ENCODE data around the gene CD19. TPM values are rescaled to one million over a fixed set of nuclear protein-coding genes. Genes with fewer than 3 reads are reported as not detected.
"Not testable (repeated sequence)": the region's sequence is repeated elsewhere in the genome, so short reads cannot be mapped to it uniquely, and the experiment has no call there.

The CD19 gene
- 1 to 10 TPM in 1 of 2 donors, not detected in 1; 1.7 TPM for total RNA-seq

- H3K36me3 Mint-ChIP-seq: no peaks in the 10 kb centered on the region
- no peaks in the 10 kb centered on the region for H3K9me3 Mint-ChIP-seq
- peak within 1 kb of the TSS; percentile 54 for H3K4me3 Mint-ChIP-seq
- DNase-seq (ENCODE audit: low spot score) (no peak), ATAC-seq (no peak)
- H3K4me1 Mint-ChIP-seq (ENCODE audit: low read depth in 2 of 2): peaks cover 25 to 32% of the 10 kb centered on the region in 2 donors
- H3K27ac Mint-ChIP-seq: peak within 1 kb of the TSS; percentile 89 to 95
- H3K27me3 Mint-ChIP-seq: no peaks in the 10 kb centered on the region
Observed at GRCh38 chr16:28931801-28932225, at the start of gene CD19. TSS of gene CD19 (plus strand) at chr16:28931971. CDS start at chr16:28932001, 30 bp downstream.

DNA sequence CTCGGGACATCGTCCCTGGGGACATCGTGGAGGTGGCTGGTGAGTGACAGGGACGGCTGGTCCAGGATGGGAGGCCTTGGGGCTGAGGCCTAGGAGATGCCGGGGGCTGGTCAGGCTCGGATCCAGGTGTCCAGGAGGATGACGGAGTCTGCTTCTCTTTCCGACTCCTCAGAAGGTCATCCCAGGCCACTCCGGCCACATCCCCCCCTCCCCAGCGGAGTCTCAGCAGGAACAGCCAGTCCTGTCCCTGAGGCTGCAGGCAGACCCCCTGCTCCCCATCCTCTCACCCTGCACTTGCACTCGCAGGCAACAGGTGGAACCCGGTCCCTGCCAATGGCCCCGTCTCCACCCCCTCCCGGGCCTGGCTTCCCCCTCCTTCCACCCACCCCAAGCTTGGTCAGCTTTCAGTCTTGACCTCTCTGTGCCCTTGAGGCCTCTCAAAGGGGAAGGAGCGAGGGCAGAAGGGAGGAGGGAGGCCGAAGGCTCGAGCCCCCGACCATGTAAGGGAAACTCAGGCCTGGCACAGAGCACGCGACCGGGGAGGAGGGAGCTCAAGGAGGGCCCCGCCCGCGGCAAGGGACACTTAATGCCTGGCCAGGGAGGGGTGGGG is 49.1 kb upstream of the CD19 start:
- Mint-ChIP-seq H3K36me3 (peaks cover 4% of the 10 kb centered on the region), H3K9me3 (no peaks in the 10 kb centered on the region), H3K4me3 (no peak overlapping the region), H3K4me1 (ENCODE audit: low read depth in 2 of 2) (peaks cover 16 to 27% of the 10 kb centered on the region in 2 donors), H3K27ac (no peak overlapping the region), H3K27me3 (peaks cover 5 to 7% of the 10 kb centered on the region in 2 donors)
- no peak for DNase-seq (ENCODE audit: low spot score)
- no peak for ATAC-seq

- Mint-ChIP-seq H3K27me3 (peaks cover 5 to 7% of the 10 kb centered on the region in 2 donors), H3K4me1 (ENCODE audit: low read depth in 2 of 2) (peaks cover 13 to 21% of the 10 kb centered on the region in 2 donors), H3K9me3 (no peaks in the 10 kb centered on the region), H3K36me3 (peaks cover 4% of the 10 kb centered on the region), H3K4me3 (no peak overlapping the region), H3K27ac (no peak overlapping the region)
- ATAC-seq: no peak
- no peak for DNase-seq (ENCODE audit: low spot score)
Observed at GRCh38 chr16:28883221-28883996, 48.4 kb upstream of the CD19 start.

DNA sequence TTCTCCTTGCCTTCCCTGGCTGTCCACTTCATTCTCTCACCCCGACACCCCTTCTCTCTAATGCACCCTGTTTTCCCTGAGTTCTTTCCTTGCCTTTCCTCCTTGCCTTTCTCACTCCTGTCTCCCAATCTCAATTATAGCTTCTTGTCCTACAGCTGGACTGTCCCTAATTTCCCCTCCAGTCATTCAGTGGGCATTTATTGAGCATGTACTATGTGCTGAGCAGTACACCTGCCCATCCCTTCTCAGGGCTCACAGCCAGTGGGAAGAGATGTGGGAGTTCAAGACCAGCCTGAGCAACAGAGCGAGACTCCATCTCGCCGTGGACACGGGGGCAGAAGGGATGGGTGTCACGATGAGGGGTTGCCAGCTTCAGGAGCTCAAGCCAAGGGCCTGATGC is 47.7 kb upstream of the CD19 start:
- peaks cover 4% of the 10 kb centered on the region for H3K36me3 Mint-ChIP-seq
- H3K4me1 Mint-ChIP-seq (ENCODE audit: low read depth in 2 of 2): peaks cover 13 to 14% of the 10 kb centered on the region in 2 donors
- peaks cover 5 to 7% of the 10 kb centered on the region in 2 donors for H3K27me3 Mint-ChIP-seq
- no peak overlapping the region for H3K4me3 Mint-ChIP-seq
- no peaks in the 10 kb centered on the region for H3K9me3 Mint-ChIP-seq
- ATAC-seq (no peak), DNase-seq (ENCODE audit: low spot score) (no peak)
- no peak overlapping the region for H3K27ac Mint-ChIP-seq

GRCh38 chr16:28886945-28887344 is 44.8 kb upstream of the CD19 start:
- Mint-ChIP-seq H3K4me3 (no peak overlapping the region), H3K9me3 (no peaks in the 10 kb centered on the region), H3K27me3 (no peaks in the 10 kb centered on the region), H3K4me1 (ENCODE audit: low read depth in 2 of 2) (peaks cover 2 to 3% of the 10 kb centered on the region in 2 donors), H3K27ac (no peak overlapping the region), H3K36me3 (no peaks in the 10 kb centered on the region)
- ATAC-seq (no peak), DNase-seq (ENCODE audit: low spot score) (no peak)

DNA sequence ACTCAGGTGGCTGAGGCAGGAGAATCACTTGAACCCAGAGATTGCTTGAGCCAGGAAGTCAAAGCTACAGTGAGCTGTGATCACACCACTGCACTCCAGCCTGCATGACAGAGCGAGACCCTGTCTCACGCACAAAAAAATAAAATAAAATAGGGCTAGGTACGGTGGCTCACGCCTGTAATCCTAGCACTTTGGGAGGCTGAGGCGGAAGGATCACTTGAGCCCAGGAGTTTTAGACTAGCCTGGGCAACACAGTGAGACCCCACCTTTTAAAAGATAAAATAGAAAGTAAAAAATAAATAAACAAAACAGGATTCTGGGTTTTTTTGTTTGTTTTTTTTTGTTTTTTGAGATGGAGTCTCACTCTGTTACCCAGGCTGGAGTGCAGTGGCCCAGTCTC is 41.4 kb upstream of the CD19 start:
- not testable (repeated sequence) for H3K36me3 Mint-ChIP-seq; H3K4me3 Mint-ChIP-seq; ATAC-seq; H3K27ac Mint-ChIP-seq; H3K27me3 Mint-ChIP-seq; DNase-seq (ENCODE audit: low spot score); H3K9me3 Mint-ChIP-seq
- H3K4me1 Mint-ChIP-seq (ENCODE audit: low read depth in 2 of 2): peaks cover 15 to 17% of the 10 kb centered on the region in 2 donors

GRCh38 chr16:28891964-28892890 is 39.5 kb upstream of the CD19 start:
- Mint-ChIP-seq H3K4me3 (peak overlapping the region; percentile 34), H3K4me1 (ENCODE audit: low read depth in 2 of 2) (peaks cover 15 to 17% of the 10 kb centered on the region in 2 donors), H3K36me3 (no peaks in the 10 kb centered on the region), H3K9me3 (no peaks in the 10 kb centered on the region), H3K27me3 (no peaks in the 10 kb centered on the region), H3K27ac (peak overlapping the region; percentile 71 to 83)
- DNase-seq (ENCODE audit: low spot score): no peak
- ATAC-seq: peak; percentile 58 to 65

DNA sequence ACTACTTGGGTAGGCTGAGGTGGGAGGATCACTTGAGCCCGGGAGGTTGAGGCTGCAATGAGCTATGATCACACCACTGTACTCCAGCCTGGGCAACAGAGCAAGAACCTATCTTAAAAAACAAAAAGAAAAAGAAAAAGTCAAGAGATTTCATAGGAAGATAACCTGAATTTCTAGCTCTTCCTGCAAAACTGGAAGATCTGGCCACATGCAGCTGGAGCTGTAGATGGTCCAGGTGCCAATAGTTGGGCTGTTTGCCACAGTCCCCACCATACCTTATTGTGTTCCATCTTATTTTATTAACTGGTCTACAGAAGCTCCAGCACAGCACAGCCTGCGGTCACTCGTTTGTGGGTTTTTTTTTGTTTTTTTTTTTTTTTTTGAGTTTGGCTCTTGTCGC is 38.5 kb upstream of the CD19 start:
- no peak overlapping the region for H3K4me3 Mint-ChIP-seq
- H3K27me3 Mint-ChIP-seq: no peaks in the 10 kb centered on the region
- no peak for ATAC-seq
- peak overlapping the region; percentile 71 to 83 for H3K27ac Mint-ChIP-seq
- no peaks in the 10 kb centered on the region for H3K9me3 Mint-ChIP-seq
- no peak for DNase-seq (ENCODE audit: low spot score)
- H3K36me3 Mint-ChIP-seq: no peaks in the 10 kb centered on the region
- peaks cover 15 to 17% of the 10 kb centered on the region in 2 donors for H3K4me1 Mint-ChIP-seq (ENCODE audit: low read depth in 2 of 2)

DNA sequence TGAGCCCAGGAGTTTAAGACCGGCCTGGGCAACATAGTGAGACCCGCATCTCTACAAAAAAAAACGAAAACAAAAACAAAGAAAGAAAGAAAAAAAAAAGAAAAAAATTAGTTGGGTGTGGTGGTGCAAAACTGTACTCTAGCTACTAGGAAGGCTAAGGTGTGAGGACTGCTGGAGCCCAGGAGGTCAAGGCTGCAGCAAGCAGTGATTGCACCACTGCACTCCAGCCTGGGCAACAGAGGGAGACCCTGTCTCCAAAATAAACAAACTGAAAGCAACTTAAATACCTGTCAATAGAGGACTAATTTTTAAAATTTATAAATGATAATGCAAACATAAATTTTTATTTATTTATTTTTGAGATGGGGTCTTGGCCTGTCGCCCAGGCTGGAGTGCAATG is 36.2 kb upstream of the CD19 start:
- Mint-ChIP-seq H3K4me3 (no peak overlapping the region), H3K27ac (no peak overlapping the region), H3K27me3 (no peaks in the 10 kb centered on the region), H3K36me3 (no peaks in the 10 kb centered on the region), H3K9me3 (no peaks in the 10 kb centered on the region), H3K4me1 (ENCODE audit: low read depth in 2 of 2) (peaks cover 15 to 17% of the 10 kb centered on the region in 2 donors)
- DNase-seq (ENCODE audit: low spot score): no peak
- ATAC-seq: no peak

GRCh38 chr16:28897826-28898225 is 33.9 kb upstream of the CD19 start:
- DNase-seq (ENCODE audit: low spot score) (no peak), ATAC-seq (no peak)
- no peak overlapping the region for H3K27ac Mint-ChIP-seq
- H3K36me3 Mint-ChIP-seq: no peaks in the 10 kb centered on the region
- peaks cover 4 to 10% of the 10 kb centered on the region in 2 donors for H3K4me1 Mint-ChIP-seq (ENCODE audit: low read depth in 2 of 2)
- H3K4me3 Mint-ChIP-seq: no peak overlapping the region
- H3K9me3 Mint-ChIP-seq: no peaks in the 10 kb centered on the region
- H3K27me3 Mint-ChIP-seq: no peaks in the 10 kb centered on the region

DNA sequence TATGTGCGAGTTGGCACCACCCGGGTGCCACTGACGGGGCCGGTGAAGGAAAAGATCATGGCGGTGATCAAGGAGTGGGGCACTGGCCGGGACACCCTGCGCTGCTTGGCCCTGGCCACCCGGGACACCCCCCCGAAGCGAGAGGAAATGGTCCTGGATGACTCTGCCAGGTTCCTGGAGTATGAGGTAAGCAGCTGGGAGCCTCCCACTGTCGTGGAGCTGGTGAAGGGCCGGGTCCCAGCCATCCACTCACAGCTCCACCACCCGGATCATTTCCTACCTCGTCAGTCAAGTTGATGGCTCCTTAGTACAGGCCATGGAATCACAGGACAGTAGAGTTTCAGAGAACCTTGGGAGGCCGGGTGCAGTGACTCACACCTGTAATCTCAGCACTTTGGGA is 33.5 kb upstream of the CD19 start:
- ATAC-seq: no peak
- Mint-ChIP-seq H3K9me3 (no peaks in the 10 kb centered on the region), H3K27me3 (no peaks in the 10 kb centered on the region), H3K36me3 (no peaks in the 10 kb centered on the region), H3K4me3 (no peak overlapping the region), H3K27ac (no peak overlapping the region), H3K4me1 (ENCODE audit: low read depth in 2 of 2) (peaks cover 0 to 8% of the 10 kb centered on the region in 2 donors)
- DNase-seq (ENCODE audit: low spot score): no peak

GRCh38 chr16:28898942-28899341 is 32.8 kb upstream of the CD19 start:
- H3K4me3 Mint-ChIP-seq: no peak overlapping the region
- H3K36me3 Mint-ChIP-seq: no peaks in the 10 kb centered on the region
- DNase-seq (ENCODE audit: low spot score) (no peak), ATAC-seq (no peak)
- no peaks in the 10 kb centered on the region for H3K27me3 Mint-ChIP-seq
- peaks cover 0 to 8% of the 10 kb centered on the region in 2 donors for H3K4me1 Mint-ChIP-seq (ENCODE audit: low read depth in 2 of 2)
- H3K9me3 Mint-ChIP-seq: no peaks in the 10 kb centered on the region
- no peak overlapping the region for H3K27ac Mint-ChIP-seq

DNA sequence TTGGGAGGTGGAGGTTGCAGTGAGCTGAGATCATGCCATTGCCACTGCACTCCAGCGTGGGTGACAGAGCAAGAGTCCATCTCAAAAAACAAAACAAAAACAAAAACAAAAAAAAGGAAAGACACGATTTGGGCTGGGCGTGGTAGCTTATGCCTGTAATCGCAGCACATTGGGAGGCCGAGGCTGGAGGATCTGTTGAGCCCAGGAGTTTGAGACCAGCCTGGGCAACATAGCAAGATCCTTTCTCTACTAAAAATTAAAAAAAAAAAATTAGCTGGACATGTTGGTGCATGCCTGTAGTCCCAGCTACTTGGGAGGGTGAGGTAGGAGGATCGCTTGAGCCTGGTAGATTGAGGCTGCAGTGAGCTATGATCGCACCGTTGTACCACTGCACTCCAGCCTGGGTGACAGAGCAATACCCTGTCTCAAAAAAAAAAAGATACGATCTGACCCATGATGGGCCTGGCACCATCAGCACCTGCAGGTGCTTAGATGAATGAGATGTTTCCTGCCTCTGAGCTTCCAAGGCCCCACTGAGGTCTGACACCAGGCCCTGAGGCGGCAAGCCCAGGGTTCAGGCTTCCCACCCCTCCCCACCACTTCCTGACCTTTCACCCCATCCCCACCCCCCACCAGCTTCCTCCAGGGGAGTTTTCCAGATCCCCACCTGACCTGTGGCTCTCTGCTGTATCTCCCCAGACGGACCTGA is 31.7 kb upstream of the CD19 start:
- Mint-ChIP-seq H3K36me3 (no peaks in the 10 kb centered on the region), H3K4me1 (ENCODE audit: low read depth in 2 of 2) (peaks cover 0 to 7% of the 10 kb centered on the region in 2 donors), H3K27me3 (no peaks in the 10 kb centered on the region), H3K4me3 (no peak overlapping the region), H3K9me3 (no peaks in the 10 kb centered on the region), H3K27ac (no peak overlapping the region)
- ATAC-seq (no peak), DNase-seq (ENCODE audit: low spot score) (no peak)
